ENCODE results near the gene UXS1.
A peak's percentile ranks its signal among the peaks of the same experiment; 100 is the strongest.

UXS1 gene

GRCh38 chr2:106187273-106187891 is 6.7 kb downstream of the UXS1 start:
- H3K4me3 ChIP-seq, result no peak overlapping the region
- DNase-seq (ENCODE audit: low spot score), result no peak

GRCh38 chr2:106185475-106186184 is 8.5 kb downstream of the UXS1 start:
- H3K27ac ChIP-seq, result no peak overlapping the region
- H3K4me3 ChIP-seq, result no peak overlapping the region
- no peak for TF ChIP-seq CTCF (IDR thresholded peaks at IDR 0.05)
- no peak for DNase-seq (ENCODE audit: low spot score)

More at GRCh38 chr2:106187273-106187891, 6.7 kb downstream of the UXS1 start:
- TF ChIP-seq CTCF (IDR thresholded peaks at IDR 0.05), result no peak
- H3K27ac ChIP-seq, result no peak overlapping the region

- no peak overlapping the region for H3K27ac ChIP-seq
- DNase-seq (ENCODE audit: low spot score), result no peak
- no peak for TF ChIP-seq CTCF (IDR thresholded peaks at IDR 0.05)
- H3K4me3 ChIP-seq, result no peak overlapping the region
These were observed 9.2 kb downstream of the UXS1 start for GRCh38 chr2:106184857-106185256.

GRCh38 chr2:106184394-106184793 is 9.7 kb downstream of the UXS1 start:
- TF ChIP-seq CTCF (IDR thresholded peaks at IDR 0.05), result no peak
- H3K27ac ChIP-seq, result no peak overlapping the region
- no peak overlapping the region for H3K4me3 ChIP-seq
- DNase-seq (ENCODE audit: low spot score), result no peak

GRCh38 chr2:106183101-106183696 is 10.9 kb downstream of the UXS1 start:
- no peak for TF ChIP-seq CTCF (IDR thresholded peaks at IDR 0.05)
- Histone ChIP-seq H3K27ac (peak overlapping the region; percentile 29 to 30), H3K4me3 (peak overlapping the region; percentile 26)
- no peak for DNase-seq (ENCODE audit: low spot score)

GRCh38 chr2:106181064-106181463 is 13.0 kb downstream of the UXS1 start:
- Histone ChIP-seq H3K27ac (no peak overlapping the region), H3K4me3 (no peak overlapping the region)
- no peak for TF ChIP-seq CTCF (IDR thresholded peaks at IDR 0.05)
- DNase-seq (ENCODE audit: low spot score), result no peak

Measured in coronary artery (tissue), 2 donors.